Endothelial cell of umbilical vein (primary cell): ENCODE results near the gene ATRNL1.

Experiments used
- EZH2 ChIP-seq: IDR thresholded peaks from 2 replicates; pipeline ENCODE4 v1.6.1; 2012; ENCODE audit warnings: borderline replicate concordance, low read depth, mild to moderate bottlenecking, moderate library complexity, low read length, inconsistent platforms; ENCODE audit not compliant: severe bottlenecking
- FOS ChIP-seq: IDR thresholded peaks from 2 replicates; pipeline ENCODE4 v1.6.1; 2011; ENCODE audit warnings: mild to moderate bottlenecking, low read length, moderate library complexity, borderline replicate concordance; ENCODE audit not compliant: insufficient read depth
- GATA2 ChIP-seq: IDR thresholded peaks from 2 replicates; pipeline ENCODE4 v1.7.0; 2011; ENCODE audit warnings: low read depth, mild to moderate bottlenecking, moderate library complexity, mixed read lengths, low read length; ENCODE audit not compliant: insufficient read length, insufficient read depth
- JUN ChIP-seq: IDR thresholded peaks from 2 replicates; pipeline ENCODE4 v1.6.1; 2011; ENCODE audit warnings: borderline replicate concordance, low read depth; ENCODE audit not compliant: insufficient read length, insufficient read depth
- MAX ChIP-seq: IDR thresholded peaks from 2 replicates; pipeline ENCODE4 v1.6.1; 2011; ENCODE audit not compliant: insufficient read depth, insufficient read length
- MYC ChIP-seq: IDR thresholded peaks from one replicate; pipeline ENCODE4 v1.6.1; 2011; ENCODE audit warnings: mild to moderate bottlenecking, low read depth, low read length
- POLR2A ChIP-seq: IDR thresholded peaks from 2 replicates; pipeline ENCODE4 v1.6.1; 2012; ENCODE audit warnings: low read depth, mild to moderate bottlenecking, control low read depth, low read length
- POLR2AphosphoS5 ChIP-seq: IDR thresholded peaks from 2 replicates; pipeline ENCODE4 v1.6.1; 2012; ENCODE audit warnings: low read depth, mild to moderate bottlenecking, control low read depth, low read length, moderate library complexity; ENCODE audit not compliant: insufficient read depth
- TF ChIP-seq, protein P1 (sequence below), 2 donors: IDR thresholded peaks; 1 replicate in 1 of 2; 2 replicates in 1 of 2; pipeline ENCODE4 v1.5.1; 2011; ENCODE audit warnings: low read length in 2 of 2, mild to moderate bottlenecking in 2 of 2, moderate library complexity in 2 of 2, control low read depth in 1 of 2, inconsistent platforms in 1 of 2, low read depth in 1 of 2; ENCODE audit not compliant: insufficient read depth in 1 of 2; ENCODE audit errors: extremely low read depth in 1 of 2

- TF ChIP-seq, protein P1, sequence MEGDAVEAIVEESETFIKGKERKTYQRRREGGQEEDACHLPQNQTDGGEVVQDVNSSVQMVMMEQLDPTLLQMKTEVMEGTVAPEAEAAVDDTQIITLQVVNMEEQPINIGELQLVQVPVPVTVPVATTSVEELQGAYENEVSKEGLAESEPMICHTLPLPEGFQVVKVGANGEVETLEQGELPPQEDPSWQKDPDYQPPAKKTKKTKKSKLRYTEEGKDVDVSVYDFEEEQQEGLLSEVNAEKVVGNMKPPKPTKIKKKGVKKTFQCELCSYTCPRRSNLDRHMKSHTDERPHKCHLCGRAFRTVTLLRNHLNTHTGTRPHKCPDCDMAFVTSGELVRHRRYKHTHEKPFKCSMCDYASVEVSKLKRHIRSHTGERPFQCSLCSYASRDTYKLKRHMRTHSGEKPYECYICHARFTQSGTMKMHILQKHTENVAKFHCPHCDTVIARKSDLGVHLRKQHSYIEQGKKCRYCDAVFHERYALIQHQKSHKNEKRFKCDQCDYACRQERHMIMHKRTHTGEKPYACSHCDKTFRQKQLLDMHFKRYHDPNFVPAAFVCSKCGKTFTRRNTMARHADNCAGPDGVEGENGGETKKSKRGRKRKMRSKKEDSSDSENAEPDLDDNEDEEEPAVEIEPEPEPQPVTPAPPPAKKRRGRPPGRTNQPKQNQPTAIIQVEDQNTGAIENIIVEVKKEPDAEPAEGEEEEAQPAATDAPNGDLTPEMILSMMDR (IDR thresholded peaks at IDR 0.05; ENCODE audit: extremely low read depth in 1 of 2, insufficient read depth in 1 of 2, low read depth in 1 of 2, low read length in 2 of 2) = no peak
- TF ChIP-seq EZH2 = peak; percentile 60
- TF ChIP-seq POLR2A = no peak
- no peak for TF ChIP-seq MYC
- TF ChIP-seq GATA2 = no peak
- no peak for TF ChIP-seq POLR2AphosphoS5
- no peak for TF ChIP-seq JUN
- no peak for TF ChIP-seq MAX
- no peak for TF ChIP-seq FOS
Observed at GRCh38 chr10:115093286-115093775, at the start of gene ATRNL1.
